HG02763 (cell line): Measurements from ENCODE around the gene TBC1D3G.
"Not testable (repeated sequence)": the region's sequence is repeated elsewhere in the genome, so short reads cannot be mapped to it uniquely, and the experiment has no call there.

Source experiments
- ATAC-seq: cut with Tn5 transposase; IDR thresholded peaks from one replicate; pipeline ENCODE4 v1.9.1; 2021; ENCODE audit warnings: mild to moderate bottlenecking, moderate library complexity; ENCODE audit not compliant: unreplicated experiment

TBC1D3G gene

DNA sequence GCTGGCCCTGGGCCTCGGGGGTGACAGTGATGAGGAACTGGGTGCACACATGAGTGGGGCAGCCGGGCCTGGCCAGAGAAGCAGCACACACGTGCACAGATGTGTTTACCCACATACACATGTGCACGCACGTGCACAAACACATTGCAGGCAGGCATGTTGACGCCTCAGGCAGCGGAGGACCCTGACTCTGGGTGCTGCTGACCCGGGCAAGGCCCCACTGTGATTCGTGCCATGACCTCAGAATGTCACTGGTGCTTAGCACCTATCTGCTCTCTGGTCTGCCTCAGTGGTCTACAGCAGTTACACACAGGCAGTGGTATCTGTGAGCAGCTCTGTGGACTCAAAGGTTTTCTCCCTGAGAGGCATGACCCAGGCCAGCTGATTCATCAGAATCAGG, at the start of gene TBC1D3G:
Gene TBC1D3G, plus strand, starts transcription at position 301 of the 400 bp plus-strand sequence. CDS start 1,528 bp downstream, outside the sequence.
- ATAC-seq: not testable (repeated sequence)

DNA sequence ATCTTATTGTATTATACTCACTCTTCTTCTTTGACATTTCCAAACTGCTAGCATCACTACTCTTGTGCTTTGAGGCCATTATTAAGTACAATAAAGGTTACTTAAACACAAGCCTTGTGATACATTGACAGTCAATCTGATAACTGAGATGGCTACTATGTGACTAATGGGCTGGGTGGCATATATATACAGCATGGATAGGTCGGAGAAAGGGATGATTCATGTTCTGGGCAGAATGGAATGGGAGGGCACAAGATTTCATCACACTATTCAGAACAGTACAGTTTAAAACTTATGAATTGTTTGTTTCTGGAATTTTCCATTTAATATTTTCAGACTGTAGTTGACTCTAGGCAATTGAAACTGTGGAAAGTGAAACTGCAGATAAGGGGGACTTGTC, 40.4 kb upstream of the TBC1D3G start:
- not testable (repeated sequence) for ATAC-seq

DNA sequence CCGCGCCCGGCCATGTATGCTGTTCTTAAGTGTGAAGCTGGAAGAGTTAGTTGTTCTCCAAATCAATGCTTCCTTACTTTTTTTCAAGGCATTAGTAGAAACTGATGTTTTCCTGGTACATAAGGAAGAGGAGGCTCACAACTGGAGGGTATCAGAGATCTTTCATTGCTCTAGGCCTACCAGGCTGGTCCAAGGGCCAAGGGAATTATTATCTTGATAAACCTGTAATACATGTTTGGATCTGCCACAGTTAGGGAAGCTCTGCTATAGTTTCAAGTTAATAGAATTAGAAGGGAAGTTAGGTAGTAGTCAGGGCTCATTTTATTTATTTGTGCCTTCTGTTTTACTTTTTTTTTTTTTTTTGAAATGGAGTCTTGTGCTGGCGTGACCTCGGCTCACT, 39.5 kb upstream of the TBC1D3G start:
- ATAC-seq: not testable (repeated sequence)

DNA sequence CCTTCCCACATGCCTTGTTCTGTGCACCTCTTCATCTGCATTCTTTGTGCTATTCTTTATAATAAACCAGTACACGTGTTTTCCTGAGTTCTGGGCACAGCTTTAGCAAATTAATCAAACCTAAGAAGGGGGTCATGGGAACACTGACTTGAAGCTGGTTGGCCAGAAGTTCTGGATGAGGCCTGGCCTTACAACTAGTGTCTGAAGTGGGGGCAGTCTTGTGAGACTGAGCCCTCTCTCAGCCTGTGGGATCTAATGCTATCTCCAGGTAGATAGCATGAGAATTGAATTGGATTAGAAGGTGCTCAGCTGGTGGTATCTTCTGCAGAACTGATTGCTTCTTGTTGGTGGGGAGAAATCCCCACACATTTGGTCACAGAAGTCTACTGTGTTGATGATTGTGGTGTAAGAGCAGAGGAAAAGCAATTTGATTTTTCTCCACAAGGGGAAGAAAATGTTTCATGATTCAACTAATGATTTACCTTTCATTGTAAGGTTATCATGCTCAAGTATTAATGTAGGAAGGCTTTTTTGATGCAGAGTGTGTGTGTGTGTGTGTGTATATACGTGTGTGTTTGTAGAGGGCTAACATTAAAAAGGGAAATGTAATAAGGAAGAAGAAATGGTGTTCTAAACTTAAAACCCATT, 33.6 kb upstream of the TBC1D3G start:
- ATAC-seq: not testable (repeated sequence)

DNA sequence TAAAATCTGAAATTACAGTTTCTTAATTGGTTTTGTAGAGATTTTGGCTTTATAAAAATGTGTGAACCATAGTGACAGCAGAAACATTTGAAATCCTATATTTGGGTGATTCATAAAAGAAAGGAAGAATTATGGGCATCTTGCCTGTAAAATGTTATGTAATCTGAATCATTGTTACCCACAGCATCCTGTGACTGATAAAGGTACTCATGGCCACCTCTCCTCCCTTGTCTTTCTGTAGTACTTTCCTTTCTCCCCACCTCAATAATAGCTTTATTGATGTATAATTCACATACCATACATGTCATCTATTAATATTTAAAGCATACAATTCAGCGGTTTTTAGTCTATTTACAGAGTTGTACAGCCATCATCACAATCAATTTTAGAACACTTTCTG, 28.5 kb upstream of the TBC1D3G start:
- not testable (repeated sequence) for ATAC-seq

DNA sequence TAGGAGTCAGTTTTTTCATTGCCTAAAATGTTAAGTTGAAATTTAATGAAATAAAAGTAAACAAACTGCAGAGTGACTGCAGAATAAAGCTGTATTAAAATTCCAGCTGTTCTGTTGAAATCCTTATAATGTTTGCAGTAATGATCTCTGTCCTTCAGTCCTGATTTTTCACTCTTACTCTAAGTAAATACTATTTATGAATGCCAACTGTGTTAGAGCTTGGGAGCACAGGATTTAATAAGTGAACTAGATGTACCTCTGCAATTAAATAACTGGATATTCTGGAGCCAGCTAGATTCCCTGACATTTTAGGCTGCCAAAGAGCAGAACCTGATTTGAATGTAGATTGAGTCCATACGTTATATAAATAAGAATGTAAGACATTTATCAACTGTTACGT, 7.9 kb upstream of the TBC1D3G start:
- not testable (repeated sequence) for ATAC-seq

DNA sequence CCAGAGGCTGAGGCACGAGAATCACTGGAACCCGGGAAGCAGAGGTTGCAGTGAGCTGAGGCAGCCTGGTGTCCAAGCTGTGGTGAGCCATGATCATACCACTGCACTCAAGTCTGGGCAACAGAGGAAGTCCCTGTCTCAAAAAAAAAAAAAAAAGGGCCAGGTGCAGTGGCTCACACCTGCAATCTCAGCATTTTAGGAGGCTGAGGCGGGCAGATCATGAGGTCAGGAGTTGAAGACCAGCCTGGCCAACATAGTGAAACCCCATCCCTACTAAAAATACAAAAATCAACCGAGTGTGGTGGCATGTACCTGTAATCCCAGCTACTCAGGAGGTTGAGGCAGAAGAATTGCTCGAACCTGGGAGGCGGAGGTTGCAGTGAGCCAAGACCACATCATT, 38.8 kb downstream of the TBC1D3G start:
- ATAC-seq: not testable (repeated sequence)

DNA sequence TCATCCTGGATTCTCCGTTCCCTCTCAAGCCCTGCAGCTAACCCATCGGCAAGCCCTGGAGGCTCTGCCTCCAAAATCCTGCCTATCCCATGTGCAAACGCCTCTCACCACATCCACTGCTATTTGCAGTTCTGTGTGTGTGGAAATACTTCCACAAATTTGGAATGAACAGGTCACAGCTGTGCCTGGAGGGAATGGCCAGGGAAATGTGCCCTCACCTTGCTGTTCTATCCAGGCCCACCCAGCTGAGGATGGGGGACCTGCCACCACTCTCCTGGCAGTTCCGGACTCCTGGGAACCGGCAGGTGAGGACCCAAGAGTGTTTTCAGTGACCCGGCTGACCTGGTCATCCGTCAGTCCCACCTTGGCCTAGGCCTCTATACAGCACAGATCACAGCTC, 52.3 kb downstream of the TBC1D3G start:
- ATAC-seq: not testable (repeated sequence)
